ENCODE measurements around the gene CTSD.

DNA sequence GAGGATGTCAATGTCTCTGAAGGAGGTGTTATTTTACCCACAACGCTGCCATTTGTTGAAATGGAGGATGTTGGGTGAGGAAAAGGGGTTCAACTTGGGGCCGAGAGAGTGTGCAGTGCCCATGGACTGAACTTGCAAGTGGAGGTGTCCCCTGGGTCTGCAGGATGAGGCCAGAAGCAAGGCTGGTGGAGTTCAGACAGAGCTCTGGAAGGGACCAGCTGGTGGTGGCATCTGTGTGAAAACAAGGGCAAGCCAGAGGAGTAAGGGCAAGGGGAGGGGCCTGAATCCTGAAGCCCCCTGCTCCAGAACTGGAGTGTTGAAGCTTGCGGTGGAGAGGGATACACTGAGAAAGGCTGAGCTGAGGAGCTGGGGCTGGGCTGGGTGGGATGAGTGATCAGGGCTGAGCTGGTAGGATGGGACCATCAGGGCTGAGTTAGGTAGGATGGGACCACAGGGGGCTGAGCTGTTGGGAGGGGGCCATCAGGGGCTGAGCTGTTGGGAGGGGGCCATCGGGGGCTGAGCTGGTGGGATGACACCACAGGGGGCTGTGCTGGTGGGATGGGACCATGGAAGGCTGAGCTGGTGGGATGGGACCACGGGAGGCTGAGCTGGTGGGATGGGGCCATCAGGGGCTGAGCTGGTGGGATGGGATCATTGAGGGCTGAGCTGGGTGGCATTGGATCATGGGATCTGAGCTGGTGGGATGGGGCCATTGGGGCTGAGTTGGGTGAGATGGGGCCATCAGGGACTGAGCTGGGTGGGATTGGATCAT lies 13.4 kb upstream of the CTSD start:
- TF ChIP-seq TARDBP (IDR thresholded peaks at IDR 0.05), result no peak
- no peak for TF ChIP-seq LEF1 (IDR thresholded peaks at IDR 0.05; ENCODE audit: borderline replicate concordance)
- TF ChIP-seq BHLHE40 (IDR thresholded peaks at IDR 0.05; ENCODE audit: borderline replicate concordance), result no peak
- no peak for TF ChIP-seq SUZ12 (IDR thresholded peaks at IDR 0.05)
- TF ChIP-seq SP1 (IDR thresholded peaks at IDR 0.05), result no peak
- TF ChIP-seq CTBP1 (IDR thresholded peaks at IDR 0.05; ENCODE audit: borderline replicate concordance), result no peak
- TF ChIP-seq, protein P1, sequence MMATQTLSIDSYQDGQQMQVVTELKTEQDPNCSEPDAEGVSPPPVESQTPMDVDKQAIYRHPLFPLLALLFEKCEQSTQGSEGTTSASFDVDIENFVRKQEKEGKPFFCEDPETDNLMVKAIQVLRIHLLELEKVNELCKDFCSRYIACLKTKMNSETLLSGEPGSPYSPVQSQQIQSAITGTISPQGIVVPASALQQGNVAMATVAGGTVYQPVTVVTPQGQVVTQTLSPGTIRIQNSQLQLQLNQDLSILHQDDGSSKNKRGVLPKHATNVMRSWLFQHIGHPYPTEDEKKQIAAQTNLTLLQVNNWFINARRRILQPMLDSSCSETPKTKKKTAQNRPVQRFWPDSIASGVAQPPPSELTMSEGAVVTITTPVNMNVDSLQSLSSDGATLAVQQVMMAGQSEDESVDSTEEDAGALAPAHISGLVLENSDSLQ (IDR thresholded peaks at IDR 0.05), result no peak
- TF ChIP-seq ZNF384 (IDR thresholded peaks at IDR 0.05), result no peak
- no peak for TF ChIP-seq HDGF (IDR thresholded peaks at IDR 0.05; ENCODE audit: borderline replicate concordance)
- TF ChIP-seq ARNT (IDR thresholded peaks at IDR 0.05), result no peak
- no peak for TF ChIP-seq ELF4 (IDR thresholded peaks at IDR 0.05)
- no peak for TF ChIP-seq FOXM1 (IDR thresholded peaks at IDR 0.05; ENCODE audit: borderline replicate concordance)

Data from HEK293T (cell line).